AG04450 (cell line): ENCODE data around the gene CCDC51. TPM values are rescaled to one million over a fixed set of nuclear protein-coding genes. Genes with fewer than 3 reads are reported as not detected.

Source experiments
- CTCF ChIA-PET: fragments of 300-600, 350-600 bp; formaldehyde crosslinking; extraction: SDS; loops from one replicate; lab custom pipeline; 2022; ENCODE audit warnings: antibody characterized with exemption, inconsistent platforms; lab: Charles Lee
- POLR2A ChIA-PET: fragments of 350-600 bp; formaldehyde crosslinking; extraction: SDS; loops from one replicate; lab custom pipeline; 2021; ENCODE audit warnings: antibody characterized with exemption, inconsistent platforms; lab: Yijun Ruan, JAX
- DNase-seq: peaks from one replicate; pipeline ENCODE4 v3.0.0-alpha.2; 2011; ENCODE audit warnings: low read depth, low spot score
- H3K27ac ChIP-seq: one replicate; pipeline ENCODE4 v1.5.1; 2012; ENCODE audit warnings: low read depth, low read length, control low read depth
- H3K27me3 ChIP-seq: one replicate; pipeline ENCODE4 v1.6.0; 2012; ENCODE audit warnings: low read length; ENCODE audit not compliant: control insufficient read depth, insufficient read depth
- H3K4me3 ChIP-seq: 2 replicates; pipeline ENCODE4 v1.5.1; 2011; ENCODE audit warnings: mild to moderate bottlenecking, low read depth, low read length, control low read depth
- H3K9me3 ChIP-seq: 2 replicates; pipeline ENCODE4 v1.5.1; 2012; ENCODE audit warnings: low read length; ENCODE audit not compliant: control insufficient read depth, insufficient read depth
- polyA plus RNA-seq: library from polyadenylated mRNA; depleted of rRNA; stranded (reverse); fragments of >200 nt; gene quantifications from 2 replicates; pipeline ENCODE4 v1.2.3, GENCODE V29; 2011
- TF ChIP-seq, protein P1 (sequence below): IDR thresholded peaks from 2 replicates; pipeline ENCODE4 v1.5.1; 2011; ENCODE audit warnings: low read depth, low read length, control low read depth, inconsistent platforms

The CCDC51 gene
- polyA plus RNA-seq, 1 experiment: 9.5 TPM

DNA sequence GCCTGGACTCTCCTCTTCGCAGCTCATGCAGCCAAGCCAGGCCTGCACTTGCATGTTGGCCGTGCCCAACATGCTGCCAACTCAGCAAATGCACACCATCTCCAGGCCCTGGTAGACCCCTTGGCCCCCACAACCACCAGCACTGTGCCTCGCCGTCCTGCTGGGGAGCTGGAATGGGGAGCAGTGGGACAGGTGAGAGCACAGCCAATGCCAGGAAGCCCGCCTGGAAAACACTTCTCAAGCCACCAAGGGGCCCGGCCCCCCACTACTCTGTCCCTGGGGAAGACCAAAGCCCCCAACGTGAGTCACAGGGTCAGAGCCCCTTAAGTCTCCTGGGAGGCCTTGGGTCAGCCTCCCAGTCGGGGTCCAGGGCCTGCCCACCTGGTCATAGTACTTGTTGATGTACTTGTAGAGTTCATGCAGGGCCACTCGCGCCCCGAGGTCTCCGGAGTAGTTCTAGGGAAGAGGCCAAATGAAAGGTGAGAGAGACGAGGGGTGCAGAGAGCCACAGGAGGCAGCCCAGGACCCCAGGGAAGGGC is 34.5 kb downstream of the CCDC51 start:
- TF ChIP-seq, protein P1, sequence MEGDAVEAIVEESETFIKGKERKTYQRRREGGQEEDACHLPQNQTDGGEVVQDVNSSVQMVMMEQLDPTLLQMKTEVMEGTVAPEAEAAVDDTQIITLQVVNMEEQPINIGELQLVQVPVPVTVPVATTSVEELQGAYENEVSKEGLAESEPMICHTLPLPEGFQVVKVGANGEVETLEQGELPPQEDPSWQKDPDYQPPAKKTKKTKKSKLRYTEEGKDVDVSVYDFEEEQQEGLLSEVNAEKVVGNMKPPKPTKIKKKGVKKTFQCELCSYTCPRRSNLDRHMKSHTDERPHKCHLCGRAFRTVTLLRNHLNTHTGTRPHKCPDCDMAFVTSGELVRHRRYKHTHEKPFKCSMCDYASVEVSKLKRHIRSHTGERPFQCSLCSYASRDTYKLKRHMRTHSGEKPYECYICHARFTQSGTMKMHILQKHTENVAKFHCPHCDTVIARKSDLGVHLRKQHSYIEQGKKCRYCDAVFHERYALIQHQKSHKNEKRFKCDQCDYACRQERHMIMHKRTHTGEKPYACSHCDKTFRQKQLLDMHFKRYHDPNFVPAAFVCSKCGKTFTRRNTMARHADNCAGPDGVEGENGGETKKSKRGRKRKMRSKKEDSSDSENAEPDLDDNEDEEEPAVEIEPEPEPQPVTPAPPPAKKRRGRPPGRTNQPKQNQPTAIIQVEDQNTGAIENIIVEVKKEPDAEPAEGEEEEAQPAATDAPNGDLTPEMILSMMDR: no peak
- Histone ChIP-seq H3K9me3 (no peaks in the 10 kb centered on the region; the same call in 1 of the 2 replicates), H3K27ac (no peak overlapping the region), H3K27me3 (no peaks in the 10 kb centered on the region), H3K4me3 (no peak overlapping the region)
- POLR2A ChIA-PET: no interaction called here
- DNase-seq: no peak
- CTCF ChIA-PET: interaction anchor here (5.5 to 7.6 kb wide), 2 partner anchors 29 to 31 kb away, joined by 38 to 402 read pairs; partner anchors contain the start of genes CCDC51, PLXNB1 and TMA7

DNA sequence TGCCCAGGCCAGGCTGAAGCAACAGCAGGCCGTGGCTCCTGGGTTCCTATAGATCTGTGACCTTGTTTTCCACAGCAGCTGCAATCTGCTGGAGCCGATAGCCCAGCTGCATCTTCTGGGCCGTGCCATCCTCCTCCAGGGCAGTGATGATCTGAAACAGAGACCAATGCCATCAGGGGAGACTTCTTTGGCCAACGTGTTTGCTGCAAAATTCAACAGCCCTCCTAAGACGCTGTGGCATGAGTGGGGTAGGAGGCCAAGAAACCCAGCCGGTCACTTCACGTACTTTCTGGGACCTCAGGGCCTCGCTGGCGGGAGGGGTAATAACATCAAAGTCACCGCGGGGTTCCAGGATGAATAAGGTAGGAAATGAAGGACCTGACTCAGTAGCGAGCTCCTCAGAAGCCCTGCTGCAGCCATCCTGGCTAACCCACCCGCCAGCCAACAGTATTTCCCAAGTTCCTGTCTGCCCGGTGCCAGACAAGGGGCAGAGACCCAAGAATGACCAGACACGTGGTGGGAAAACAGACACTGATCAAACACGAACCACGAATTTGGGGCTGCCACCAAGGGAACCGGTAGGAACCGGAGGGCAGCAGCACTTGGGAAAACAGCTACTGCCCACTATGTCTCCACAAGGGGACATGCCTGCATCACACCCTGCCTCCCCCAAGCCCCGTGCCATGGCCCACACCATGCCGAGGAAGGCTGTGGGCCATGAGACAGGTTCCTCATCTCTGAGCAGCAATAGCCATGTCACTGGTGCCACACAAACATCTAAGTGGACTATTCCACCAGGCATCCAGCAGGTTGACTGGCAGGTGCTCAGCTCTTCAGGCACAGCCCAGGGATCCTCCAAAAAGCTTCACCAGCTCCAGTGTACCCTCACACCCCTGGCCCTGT is 35.2 kb downstream of the CCDC51 start:
- Histone ChIP-seq H3K27me3 (no peaks in the 10 kb centered on the region), H3K4me3 (no peak overlapping the region), H3K27ac (no peak overlapping the region), H3K9me3 (no peaks in the 10 kb centered on the region; the same call in 1 of the 2 replicates)
- TF ChIP-seq, protein P1: no peak
- ChIA-PET POLR2A (no interaction called here), CTCF (interaction anchor here (7.6 kb wide), 1 partner anchor 30 kb away, joined by 402 read pairs; the partner anchor contains the start of genes CCDC51, PLXNB1 and TMA7)
- DNase-seq: no peak

DNA sequence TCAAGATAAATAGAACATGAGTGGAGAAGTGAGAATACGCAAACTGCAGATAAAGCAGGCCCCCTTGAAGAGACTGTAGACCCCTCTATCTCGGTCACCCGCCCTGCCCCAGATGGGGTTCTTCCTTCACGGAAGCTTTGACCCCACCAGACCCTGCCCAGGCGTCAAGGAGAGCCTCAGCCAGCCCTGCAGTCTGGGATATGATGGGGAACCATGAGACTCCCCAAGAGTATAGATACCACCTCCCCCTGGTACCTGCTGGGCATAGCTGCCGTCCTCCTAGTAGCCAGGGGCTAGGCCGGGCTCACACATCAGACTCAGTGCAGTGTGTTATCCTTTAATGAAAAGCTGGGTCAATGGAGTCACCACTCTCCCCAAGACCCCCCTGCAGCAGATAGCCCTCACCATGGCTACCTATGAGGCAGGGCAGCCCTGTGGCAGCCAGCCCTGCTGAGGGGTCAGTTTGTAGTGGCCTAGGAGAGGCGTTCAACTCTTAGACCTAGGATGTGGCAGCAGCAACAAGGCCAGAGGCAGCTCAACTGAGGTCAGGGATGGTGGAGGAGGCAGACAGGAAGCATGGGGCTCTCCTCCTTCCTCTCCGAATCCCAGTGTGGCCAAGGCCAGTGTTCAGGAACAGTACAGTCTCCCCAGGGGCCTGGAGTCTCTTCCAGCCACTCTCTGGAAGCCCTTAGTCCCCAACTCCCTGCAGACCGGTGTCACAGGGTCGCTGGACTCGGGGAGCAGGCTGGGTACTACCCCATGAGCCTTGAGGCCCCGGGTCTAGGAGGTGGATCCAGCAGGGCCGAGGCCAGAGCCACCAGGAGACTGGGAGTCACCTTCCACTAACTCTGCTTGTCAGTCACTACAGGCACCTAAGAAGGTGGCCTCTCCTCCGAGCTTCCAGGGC is 36.1 kb downstream of the CCDC51 start:
- Histone ChIP-seq H3K4me3 (no peak overlapping the region), H3K27me3 (no peaks in the 10 kb centered on the region), H3K27ac (no peak overlapping the region), H3K9me3 (no peaks in the 10 kb centered on the region; the same call in 1 of the 2 replicates)
- POLR2A ChIA-PET: no interaction called here
- CTCF ChIA-PET: interaction anchor here (0.6 to 7.6 kb wide), 2 partner anchors 30 to 141 kb away, joined by 3 to 402 read pairs; partner anchors contain the start of genes CCDC51, PLXNB1 and TMA7
- TF ChIP-seq, protein P1: no peak
- DNase-seq: no peak

DNA sequence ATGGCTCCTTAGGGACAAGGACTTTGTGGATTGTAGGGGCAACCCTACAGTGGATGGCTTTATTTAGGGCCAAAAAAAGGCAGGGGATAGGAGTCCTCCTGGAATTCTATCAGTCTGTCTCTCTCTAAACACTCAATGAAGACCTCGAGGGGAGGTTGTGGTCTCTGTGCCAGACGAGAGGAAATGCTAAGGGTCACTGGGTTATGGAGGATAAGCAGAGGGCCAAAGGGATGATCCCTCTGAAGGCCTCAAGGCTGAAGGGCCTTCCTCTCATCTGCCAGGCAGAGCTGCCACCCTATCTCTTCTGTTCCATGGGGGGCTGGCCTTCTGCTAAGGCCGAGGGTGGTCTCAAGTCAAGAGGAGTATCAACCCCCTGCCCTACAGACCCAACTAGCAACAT is 37.0 kb downstream of the CCDC51 start:
- Histone ChIP-seq H3K27ac (no peak overlapping the region), H3K27me3 (no peaks in the 10 kb centered on the region), H3K9me3 (no peaks in the 10 kb centered on the region; the same call in 1 of the 2 replicates), H3K4me3 (no peak overlapping the region)
- CTCF ChIA-PET: interaction anchor here (0.6 to 7.6 kb wide), 2 partner anchors 31 to 142 kb away, joined by 3 to 402 read pairs; partner anchors contain the start of genes CCDC51, PLXNB1 and TMA7
- POLR2A ChIA-PET: no interaction called here
- TF ChIP-seq, protein P1: no peak
- no peak for DNase-seq
